NOMO-1 (cell line): Measurements from ENCODE around the gene EPB41L4B.
A peak's percentile ranks its signal among the peaks of the same experiment; 100 is the strongest.
"Not testable (repeated sequence)": the region's sequence is repeated elsewhere in the genome, so short reads cannot be mapped to it uniquely, and the experiment has no call there.

Experiments
- DNase-seq, 2 experiments: peaks; one replicate each; lab custom pipeline; 2025; ENCODE audit not compliant: unreplicated experiment in 2 of 2; lab: John Stamatoyannopoulos, UW

The EPB41L4B gene

GRCh38 chr9:109302606-109303005 lies 18.3 kb downstream of the EPB41L4B start:
- DNase-seq, result no peak

DNA sequence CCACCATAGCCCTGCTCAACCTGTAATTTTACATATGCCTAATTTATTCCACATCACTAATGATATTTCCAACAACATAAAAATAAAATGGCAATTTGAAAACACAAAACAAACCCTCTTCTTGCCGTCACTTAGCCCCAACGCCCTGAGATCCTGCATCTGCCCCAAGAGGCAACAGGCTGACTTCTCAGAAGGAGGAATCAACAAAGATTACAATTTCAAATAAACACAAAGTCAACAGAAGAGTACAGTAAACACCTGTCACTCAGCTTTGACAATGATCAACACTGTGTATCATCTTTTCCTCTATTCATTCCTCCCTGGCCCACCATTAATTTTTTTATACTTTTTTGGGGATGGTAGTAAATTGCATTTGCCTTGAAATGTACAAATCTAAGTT lies 19.8 kb downstream of the EPB41L4B start:
- no peak for DNase-seq

DNA sequence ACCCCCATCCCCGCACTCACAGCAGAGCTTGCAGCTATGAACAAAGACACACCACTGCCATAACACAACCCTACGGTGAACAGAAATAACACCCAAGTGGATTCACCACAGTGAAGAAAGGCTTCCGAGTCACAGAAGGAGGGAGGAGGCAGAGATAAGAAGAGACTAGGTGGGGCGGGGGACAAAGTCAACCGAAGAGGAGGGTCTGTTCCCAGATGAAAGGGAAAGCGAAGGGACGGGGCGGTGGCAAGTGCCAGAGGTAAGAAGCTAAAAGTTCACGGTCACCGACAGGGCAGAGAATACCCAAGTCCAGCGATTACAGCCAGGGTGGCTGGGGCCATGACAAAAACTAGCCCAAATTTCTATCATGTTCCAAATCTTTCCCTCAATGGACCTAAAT lies 21.0 kb downstream of the EPB41L4B start:
- DNase-seq, result no peak

DNA sequence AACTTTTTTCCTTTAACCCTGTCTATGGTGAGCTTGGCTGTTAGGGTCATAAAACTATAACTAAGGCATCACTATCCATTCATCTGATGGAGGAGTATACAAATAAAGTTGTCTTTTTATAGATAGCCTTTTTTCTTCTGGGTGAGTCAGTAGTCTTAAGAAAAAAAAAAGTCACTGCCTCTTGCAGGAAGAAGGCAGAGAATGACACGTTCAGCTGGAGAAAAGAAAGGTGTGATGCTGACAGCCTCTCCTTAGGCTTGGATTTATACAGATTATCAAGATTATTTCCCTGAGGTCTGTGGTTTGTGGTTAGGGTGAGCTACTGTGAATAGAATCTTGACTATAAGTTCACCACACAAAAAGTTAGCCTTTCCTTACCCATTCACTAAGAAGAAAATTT lies 23.0 kb downstream of the EPB41L4B start:
- DNase-seq, result peak in 1 of 2 experiments; percentile 35

- no peak for DNase-seq
These were observed 25.4 kb downstream of the EPB41L4B start for GRCh38 chr9:109295221-109296130.

DNA sequence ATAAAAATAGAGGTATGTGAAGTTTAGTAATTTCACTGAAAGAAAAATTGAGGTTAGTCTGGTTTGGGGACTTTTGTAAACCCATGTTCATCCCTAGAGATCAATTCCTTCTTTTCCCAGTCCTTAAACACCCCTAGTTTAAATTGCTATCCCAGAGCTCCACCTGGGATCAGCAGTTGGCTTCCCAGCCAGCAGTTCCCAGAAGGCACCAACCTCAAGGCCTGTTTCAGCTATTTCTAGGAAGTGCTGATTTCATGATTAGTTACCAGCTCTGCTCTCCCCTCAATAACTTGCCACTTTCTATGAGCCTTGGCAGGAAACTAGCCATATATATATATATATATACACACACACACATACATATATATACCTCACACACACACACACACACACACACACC lies 30.5 kb downstream of the EPB41L4B start:
- no peak for DNase-seq

GRCh38 chr9:109289931-109290330 lies 30.9 kb downstream of the EPB41L4B start:
- no peak for DNase-seq

DNA sequence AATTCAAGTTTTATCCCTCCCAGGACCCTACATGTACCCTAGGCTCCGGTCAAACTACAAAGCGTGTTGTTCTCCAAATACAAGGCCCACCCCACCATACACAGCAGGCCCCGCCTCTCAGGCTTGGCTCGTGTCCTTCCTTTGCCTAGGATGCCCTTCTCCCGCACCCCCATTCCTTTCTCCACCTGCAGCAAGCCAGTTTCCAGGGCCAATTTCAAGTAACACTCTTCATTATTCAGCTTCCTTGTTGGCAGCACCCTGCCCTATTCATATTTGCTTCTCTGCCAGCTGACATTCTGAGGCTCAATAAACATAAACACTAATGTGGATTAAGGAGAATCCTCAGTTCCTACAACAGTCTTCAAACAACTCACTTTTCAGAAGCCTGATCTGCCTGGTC lies 31.7 kb downstream of the EPB41L4B start:
- no peak for DNase-seq

DNA sequence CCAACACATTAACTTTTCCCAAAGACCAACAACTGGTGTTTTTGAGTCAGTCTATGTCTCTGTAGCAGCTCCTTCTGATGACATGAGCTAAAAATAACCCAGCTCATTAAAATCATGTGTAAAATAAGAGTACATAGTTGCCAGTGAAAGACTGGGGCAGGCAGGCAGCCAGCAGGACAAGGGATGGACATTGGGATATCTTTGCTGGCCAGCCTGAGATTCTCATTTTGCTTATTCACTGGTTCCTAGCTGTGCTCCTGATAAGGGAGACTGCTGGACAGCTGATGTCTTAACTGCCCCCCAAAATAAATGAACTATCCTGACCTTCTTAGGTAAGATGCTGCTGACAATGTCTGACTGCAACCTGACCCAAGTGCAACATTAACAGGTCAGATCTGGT lies 33.9 kb downstream of the EPB41L4B start:
- no peak for DNase-seq

DNA sequence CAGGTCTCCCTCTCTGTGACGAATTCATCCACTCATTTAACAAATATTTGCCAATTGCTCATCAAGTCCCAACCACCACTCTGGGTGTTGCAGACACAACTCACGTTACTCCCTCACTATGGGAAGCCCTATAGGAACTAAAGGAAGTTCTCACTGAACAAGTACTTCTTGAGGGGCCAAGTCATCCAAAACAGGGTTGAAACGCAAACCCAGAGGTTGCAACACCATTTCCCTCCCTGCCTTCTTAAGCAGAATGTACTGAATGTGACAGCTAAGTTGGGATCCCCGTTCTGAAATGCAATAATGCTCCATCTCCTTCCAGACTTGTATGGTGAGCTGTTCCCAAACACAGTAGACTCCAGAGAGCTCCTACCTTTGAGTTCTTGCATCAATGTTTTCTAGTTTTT lies 34.3 kb downstream of the EPB41L4B start:
- DNase-seq, result peak; percentile 29 to 39

- not testable (repeated sequence) for DNase-seq
These were observed 37.2 kb downstream of the EPB41L4B start for GRCh38 chr9:109283672-109284071.

- no peak for DNase-seq
These were observed 37.8 kb downstream of the EPB41L4B start for GRCh38 chr9:109283012-109283411.

DNA sequence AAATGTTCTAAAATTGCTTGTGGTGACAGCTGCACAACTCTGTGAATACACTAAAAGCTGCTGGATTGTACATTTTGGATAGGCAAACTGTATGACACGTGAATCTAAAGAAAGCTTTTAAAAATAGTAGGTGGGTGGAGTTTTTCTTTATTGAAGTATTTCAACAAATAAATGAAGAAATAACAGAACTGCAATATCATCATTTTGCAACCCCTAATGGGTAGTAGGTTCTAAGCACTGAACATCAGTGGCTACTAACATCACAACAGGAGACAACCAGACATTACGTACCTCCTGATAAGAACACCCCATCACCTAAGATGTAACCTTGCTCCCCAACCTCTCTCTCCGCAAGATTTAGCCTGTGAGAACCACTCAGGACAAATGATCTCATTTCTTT lies 38.6 kb downstream of the EPB41L4B start:
- no peak for DNase-seq

GRCh38 chr9:109281518-109281917 lies 39.3 kb downstream of the EPB41L4B start:
- DNase-seq, result no peak

GRCh38 chr9:109278848-109279247 lies 42.0 kb downstream of the EPB41L4B start:
- no peak for DNase-seq

GRCh38 chr9:109278216-109278615 lies 42.6 kb downstream of the EPB41L4B start:
- DNase-seq, result no peak

GRCh38 chr9:109277451-109277850 lies 43.4 kb downstream of the EPB41L4B start:
- no peak for DNase-seq

DNA sequence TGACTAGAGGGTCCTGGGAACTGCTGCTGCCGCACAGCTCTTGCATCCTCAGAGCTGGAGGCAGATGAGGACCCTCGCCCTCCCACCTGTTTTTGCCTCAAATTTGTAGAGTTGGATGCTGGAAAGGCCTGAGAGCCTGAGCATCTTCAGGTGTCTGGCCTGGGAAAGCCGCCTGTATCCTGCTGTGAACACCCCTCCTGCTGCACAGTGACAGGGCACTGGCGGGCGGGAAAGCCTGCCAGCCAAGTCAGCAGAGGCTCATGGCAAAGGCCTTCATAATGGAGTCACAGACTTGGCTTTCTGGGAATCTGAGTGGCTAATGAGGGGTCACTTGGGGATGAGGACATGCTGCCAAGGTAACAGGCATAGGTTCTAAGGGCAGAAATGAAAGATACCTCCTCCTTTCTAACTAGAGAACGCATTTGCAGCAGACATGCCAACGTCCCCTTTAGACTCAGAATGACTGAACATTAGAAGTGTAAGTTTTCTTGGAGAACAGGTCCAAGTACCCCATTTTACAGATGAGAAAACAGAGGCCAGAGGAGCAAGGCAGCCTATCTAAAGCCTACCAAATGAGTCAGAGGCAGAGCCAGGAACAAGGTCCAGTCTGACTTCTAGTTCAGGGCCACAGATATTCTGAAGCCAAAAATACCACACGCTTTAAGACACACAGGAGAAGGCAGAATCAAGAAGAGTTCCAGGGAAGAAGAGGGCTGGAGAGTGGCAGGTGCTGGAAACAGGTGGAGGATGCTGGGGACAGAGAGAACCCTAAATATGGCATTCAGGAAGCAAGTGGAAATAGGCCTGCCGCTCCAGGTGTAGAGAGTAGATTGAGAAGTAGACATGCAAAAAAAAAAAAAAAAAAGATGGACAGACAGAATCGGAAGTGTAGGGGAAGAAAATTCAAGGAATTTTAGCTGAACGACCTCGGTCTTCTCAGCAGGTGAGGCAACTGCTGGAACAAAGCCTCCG lies 44.1 kb downstream of the EPB41L4B start:
- DNase-seq, result no peak

DNA sequence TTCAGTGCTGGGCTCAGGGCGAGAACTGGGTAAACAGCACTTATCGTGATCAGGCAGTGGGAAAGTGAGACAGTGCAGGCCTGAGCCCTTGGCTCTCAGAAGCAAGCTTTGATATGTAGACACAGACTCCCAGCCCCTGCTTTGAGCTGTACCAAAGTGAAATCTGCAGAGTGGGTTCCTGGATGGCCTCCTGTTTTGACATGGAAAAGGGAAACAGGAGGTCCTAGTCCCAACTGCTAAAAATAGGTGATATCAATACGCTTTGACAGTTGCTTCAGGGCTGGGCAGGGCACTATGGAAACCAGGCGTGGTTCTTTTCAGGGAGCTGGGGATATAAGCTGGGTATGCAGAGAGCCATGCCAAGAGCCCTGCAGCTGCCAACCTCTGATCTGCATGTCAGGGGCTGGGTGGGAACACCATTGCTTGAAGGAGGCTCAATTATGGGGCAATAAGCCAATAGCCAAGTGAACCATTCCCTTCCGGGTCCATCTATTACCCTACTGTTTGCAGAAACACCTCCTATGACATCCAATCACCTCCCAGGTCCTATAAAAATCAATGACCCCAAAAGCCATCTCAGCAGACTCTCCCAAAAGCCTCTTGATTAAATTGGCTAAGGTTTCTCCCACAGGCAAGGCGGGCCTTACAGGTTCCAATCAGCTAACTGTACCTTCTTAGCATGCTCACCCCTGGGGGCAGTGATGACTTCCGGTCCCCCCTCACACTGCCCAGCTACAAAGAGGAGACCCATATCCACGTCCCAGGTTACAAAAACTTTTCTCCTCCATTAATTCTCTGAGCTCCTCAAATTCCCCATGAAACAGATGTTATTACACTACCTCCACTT lies 45.8 kb downstream of the EPB41L4B start:
- DNase-seq, result no peak

- no peak for DNase-seq
These were observed 47.0 kb downstream of the EPB41L4B start for GRCh38 chr9:109273869-109274268.

DNA sequence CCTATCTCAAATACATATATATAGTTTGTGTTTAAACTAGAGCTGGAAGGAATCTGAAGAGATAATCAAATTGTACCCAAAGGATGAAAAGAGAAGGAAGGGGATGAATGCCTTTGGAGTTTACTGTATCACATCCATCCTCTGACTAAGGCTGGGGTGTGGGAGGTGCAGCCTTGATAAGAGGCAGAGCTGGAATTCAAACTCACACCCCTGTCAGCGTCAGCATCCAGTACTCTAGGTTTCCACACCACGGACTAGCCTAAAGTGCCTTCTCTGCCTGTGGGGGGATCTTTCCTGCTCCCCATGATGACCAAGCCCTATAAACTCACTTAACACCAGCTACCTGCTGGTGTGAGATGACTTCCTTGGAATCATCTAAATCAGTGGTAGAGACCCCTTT lies 48.1 kb downstream of the EPB41L4B start:
- DNase-seq, result no peak
